Lung (tissue), 12 donors: ENCODE measurements around the gene SPI1. TPM values are rescaled to one million over a fixed set of nuclear protein-coding genes. Genes with fewer than 3 reads are reported as not detected.
"Not testable (repeated sequence)": the region's sequence is repeated elsewhere in the genome, so short reads cannot be mapped to it uniquely, and the experiment has no call there.

ENCODE experiments used
- ATAC-seq: fragments of 200-7000 bp; cut with Tn5 transposase; one replicate; pipeline ENCODE4 v1.9.1; 2020; ENCODE audit warnings: moderate number of reproducible peaks; ENCODE audit not compliant: insufficient read depth, low FRiP score
- DNase-seq, 3 donors: peaks; one replicate each; pipeline ENCODE4 v3.0.0-alpha.2; 2013 to 2017
- H3K27ac ChIP-seq, 2 donors: one replicate each; pipeline ENCODE4 v1.5.1; 2013; ENCODE audit warnings: mild to moderate bottlenecking in 2 of 2, moderate library complexity in 2 of 2, control low read depth in 1 of 2, inconsistent platforms in 1 of 2, low read depth in 1 of 2, low read length in 1 of 2
- H3K27me3 ChIP-seq, 3 donors: one replicate each; pipeline ENCODE4 v1.5.1; 2013; ENCODE audit warnings: low read length in 2 of 3; ENCODE audit not compliant: control insufficient read depth in 3 of 3, insufficient read depth in 3 of 3
- H3K36me3 ChIP-seq, 4 donors: one replicate each; pipeline ENCODE4 v1.5.1; 2013; ENCODE audit warnings: low read length in 4 of 4, mild to moderate bottlenecking in 1 of 4, moderate library complexity in 1 of 4; ENCODE audit not compliant: control insufficient read depth in 4 of 4, insufficient read depth in 4 of 4
- H3K4me1 ChIP-seq, 5 donors: one replicate each; pipeline ENCODE4 v1.5.1; 2013; ENCODE audit warnings: low read length in 5 of 5, mild to moderate bottlenecking in 2 of 5, moderate library complexity in 1 of 5; ENCODE audit not compliant: control insufficient read depth in 5 of 5, insufficient read depth in 5 of 5
- H3K4me3 ChIP-seq: one replicate; pipeline ENCODE4 v1.5.1; 2013; ENCODE audit warnings: mild to moderate bottlenecking, control low read depth, moderate library complexity
- H3K9ac ChIP-seq, 2 donors: one replicate each; pipeline ENCODE4 v1.5.1; 2013; ENCODE audit warnings: low read length in 2 of 2, control low read depth in 1 of 2; ENCODE audit not compliant: insufficient read depth in 1 of 2
- H3K9me3 ChIP-seq, 4 donors: one replicate each; pipeline ENCODE4 v1.5.1; 2013; ENCODE audit warnings: low read length in 3 of 4, mild to moderate bottlenecking in 1 of 4, moderate library complexity in 1 of 4; ENCODE audit not compliant: control insufficient read depth in 4 of 4, insufficient read depth in 3 of 4
- CTCF ChIP-seq: IDR thresholded peaks from 2 replicates; pipeline ENCODE4 v1.5.1; 2012; ENCODE audit warnings: mild to moderate bottlenecking; ENCODE audit errors: control extremely low read depth, extremely low read depth
- WGBS, 2 donors: extraction: QIAGEN DNeasy Blood & Tissue Kit; methylation state at CpG; one replicate each; pipeline ENCODE4 v1.1.7; 2013; 5-methylcytosine and 5-hydroxymethylcytosine counted together
- polyA plus RNA-seq, 2 donors: library from polyadenylated mRNA; stranded (reverse); fragments of 200-250 nt; gene quantifications; one replicate each; pipeline ENCODE4 v1.2.1, GENCODE V29; 2013
- total RNA-seq, 2 donors: library from RNA; depleted of rRNA in 1 of 2; stranded (reverse); fragments of >200 nt in 1 of 2; gene quantifications; one replicate each; pipeline ENCODE4 v1.2.1, GENCODE V29; 2014 to 2021
- donor health status: control.
- donor health status: control.
- donor health status: Bipolar disorder and iron deficiency.
- donor health status: healthy.
- donor health status: DM: yes; HTN: yes; CAD: no.

The SPI1 gene
- total and polyA plus RNA-seq, 4 donors = 27.6 to 344 (median 156) TPM

DNA sequence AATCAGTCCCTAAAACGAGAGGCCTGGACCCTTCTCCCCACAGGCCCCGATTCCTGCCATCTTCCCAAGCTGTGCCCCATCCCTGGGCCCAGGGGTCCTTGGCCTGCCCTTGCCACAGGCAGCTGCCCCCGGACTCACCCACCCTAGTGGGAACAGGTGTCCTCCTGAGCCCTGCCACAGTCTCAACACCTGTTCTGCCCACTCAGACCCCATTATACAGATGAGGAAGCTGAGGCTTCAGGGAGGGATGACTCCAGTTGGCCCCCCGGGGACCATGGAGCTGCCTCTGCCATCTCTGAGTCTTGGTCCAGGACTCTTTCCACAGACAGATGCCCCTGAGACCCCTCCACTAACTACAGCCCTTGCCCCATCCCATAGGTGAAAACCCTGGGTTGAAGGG lies 41.8 kb downstream of the SPI1 start:
- Histone ChIP-seq H3K27me3 (no peaks in the 10 kb centered on the region), H3K36me3 (no peaks in the 10 kb centered on the region), H3K4me3 (no peak overlapping the region), H3K27ac (no peak overlapping the region), H3K9ac (no peak overlapping the region), H3K4me1 (no peaks in the 10 kb centered on the region), H3K9me3 (no peaks in the 10 kb centered on the region)
- ATAC-seq (no peak), DNase-seq (no peak)
- 91 to 92% methylated on average over 4 of the region's 4 CpGs for WGBS, 2 donors
- TF ChIP-seq CTCF = no peak

GRCh38 chr11:47335733-47336132 lies 42.6 kb downstream of the SPI1 start:
- no peaks in the 10 kb centered on the region for H3K9me3 ChIP-seq
- no peak overlapping the region for H3K4me3 ChIP-seq
- H3K27ac ChIP-seq = no peak overlapping the region
- H3K27me3 ChIP-seq = no peaks in the 10 kb centered on the region
- no peak overlapping the region for H3K9ac ChIP-seq
- no peak for TF ChIP-seq CTCF
- no peaks in the 10 kb centered on the region for H3K4me1 ChIP-seq
- WGBS, 2 donors = 84 to 92% methylated on average over 9 of the region's 9 CpGs
- no peaks in the 10 kb centered on the region for H3K36me3 ChIP-seq
- ATAC-seq (no peak), DNase-seq (no peak)

GRCh38 chr11:47334699-47335411 lies 43.5 kb downstream of the SPI1 start:
- H3K4me3 ChIP-seq, ATAC-seq, H3K4me1 ChIP-seq, H3K27ac ChIP-seq, H3K9ac ChIP-seq, H3K9me3 ChIP-seq, H3K27me3 ChIP-seq, DNase-seq, H3K36me3 ChIP-seq: not testable (repeated sequence)
- 94 to 98% methylated on average over 16 of the region's 16 CpGs for WGBS, 2 donors

DNA sequence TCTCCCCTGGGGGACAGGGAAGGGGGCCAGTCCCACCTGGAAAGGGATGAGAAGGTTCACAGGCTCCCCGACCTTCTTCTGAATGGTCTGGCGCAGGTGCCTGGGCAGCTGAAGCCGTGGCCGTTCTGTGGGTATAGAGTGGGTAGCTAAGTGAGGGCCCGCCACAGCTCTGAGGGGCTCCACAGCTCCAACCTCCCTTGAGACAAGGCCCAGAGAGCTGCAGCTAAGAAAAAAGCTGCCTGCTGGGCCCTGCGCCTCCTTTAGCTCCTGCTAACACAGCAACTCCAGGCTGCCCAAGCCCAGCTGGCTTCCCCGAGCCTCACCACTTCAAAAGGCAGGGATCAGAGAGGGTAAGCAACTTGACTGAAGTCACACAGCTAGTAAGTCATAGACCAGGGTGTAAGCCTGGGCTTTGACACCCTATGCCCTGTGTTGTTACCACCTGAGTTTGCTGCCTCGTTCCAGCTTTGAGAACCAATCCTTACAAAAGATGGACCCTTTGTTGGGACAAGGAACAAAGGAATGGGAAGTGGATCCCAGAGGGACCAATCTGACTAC lies 44.4 kb downstream of the SPI1 start:
- H3K36me3 ChIP-seq = peaks cover 0 to 15% (median 6%) of the 10 kb centered on the region in 4 donors
- no peaks in the 10 kb centered on the region for H3K9me3 ChIP-seq
- no peak overlapping the region for H3K27ac ChIP-seq
- no peak for TF ChIP-seq CTCF
- H3K4me3 ChIP-seq = no peak overlapping the region
- ATAC-seq = no peak
- H3K9ac ChIP-seq = no peak overlapping the region
- H3K4me1 ChIP-seq = peaks cover 0 to 3% (median 0%) of the 10 kb centered on the region in 5 donors
- 91 to 93% methylated on average over 8 of the region's 8 CpGs for WGBS, 2 donors
- DNase-seq = no peak
- H3K27me3 ChIP-seq = no peaks in the 10 kb centered on the region
